SKM-1 (cell line): ENCODE results near the gene SUCLG2.

Experiments used
- DNase-seq: peaks from one replicate; lab custom pipeline; 2025; ENCODE audit not compliant: unreplicated experiment; lab: John Stamatoyannopoulos, UW

The SUCLG2 gene

GRCh38 chr3:67461667-67462142 lies 192.7 kb downstream of the SUCLG2 start:
- DNase-seq: no peak

- no peak for DNase-seq
Observed at GRCh38 chr3:67460841-67461510, 193.4 kb downstream of the SUCLG2 start.

- DNase-seq: no peak
Observed at GRCh38 chr3:67459796-67460195, 194.6 kb downstream of the SUCLG2 start.

DNA sequence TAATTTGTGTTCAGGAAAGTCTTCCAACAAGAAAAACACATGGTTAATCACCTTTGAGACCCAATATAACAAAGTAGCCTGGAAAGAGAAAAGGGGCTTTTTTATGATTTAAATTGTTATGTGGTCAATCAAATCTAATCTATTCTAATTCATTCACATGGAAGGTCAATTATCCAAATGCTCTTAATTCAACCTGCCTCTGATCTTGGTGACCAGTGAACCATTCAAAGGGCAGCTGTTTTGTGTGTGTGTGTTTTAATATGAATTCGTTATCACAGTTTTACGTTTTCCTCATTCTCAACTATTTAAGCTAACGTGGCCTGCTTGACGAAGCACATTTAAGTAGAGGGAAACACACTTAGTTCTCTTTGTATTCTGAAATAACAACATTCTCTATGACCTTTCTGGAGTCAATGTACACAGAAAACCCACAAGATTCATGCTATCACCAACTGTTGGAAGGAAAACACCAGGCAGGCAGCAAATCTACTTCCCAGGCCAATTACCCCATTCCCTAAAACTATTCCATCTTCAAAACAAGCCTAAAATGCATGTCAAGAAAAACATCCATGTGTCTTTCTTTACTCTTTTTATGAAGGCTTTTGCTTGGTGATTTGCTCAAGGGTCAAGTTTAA lies 195.4 kb downstream of the SUCLG2 start:
- DNase-seq: no peak

DNA sequence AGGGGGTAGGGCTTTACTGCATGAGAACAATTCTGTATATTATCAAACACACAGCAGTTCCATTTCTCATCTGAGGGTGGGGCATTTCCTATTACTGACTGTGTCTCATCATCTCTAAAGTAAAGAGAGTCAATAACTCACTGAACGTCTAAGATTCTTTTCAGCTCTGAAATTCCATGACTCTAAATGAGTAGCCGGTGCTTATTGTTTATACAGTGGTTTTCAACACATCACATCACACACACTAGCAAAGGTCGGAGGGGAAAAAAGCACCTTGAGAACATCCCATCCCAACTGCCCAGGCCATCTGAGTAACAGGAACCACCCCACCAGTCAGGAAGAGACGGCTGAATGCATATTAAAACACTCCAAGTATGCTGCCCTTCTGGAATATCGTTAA lies 196.0 kb downstream of the SUCLG2 start:
- DNase-seq: no peak

DNA sequence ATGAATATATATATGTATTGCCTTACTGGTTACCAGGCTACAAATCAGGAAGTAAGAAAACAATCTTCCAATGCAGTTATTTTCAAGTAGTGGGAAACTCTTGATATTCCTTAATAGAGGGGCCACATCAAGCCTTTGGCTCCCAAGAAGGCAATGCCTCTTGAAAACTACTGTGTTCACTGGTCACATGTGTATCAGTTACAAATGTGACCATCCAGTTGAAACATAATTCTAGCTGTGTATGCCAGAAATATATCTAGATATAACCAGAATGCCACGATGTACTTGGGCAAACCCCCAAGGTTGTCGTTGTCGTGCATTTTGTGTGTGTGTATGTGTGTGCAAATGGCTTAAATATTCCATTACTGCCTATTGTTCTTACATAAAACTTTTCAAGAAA lies 200.8 kb downstream of the SUCLG2 start:
- DNase-seq: no peak

DNA sequence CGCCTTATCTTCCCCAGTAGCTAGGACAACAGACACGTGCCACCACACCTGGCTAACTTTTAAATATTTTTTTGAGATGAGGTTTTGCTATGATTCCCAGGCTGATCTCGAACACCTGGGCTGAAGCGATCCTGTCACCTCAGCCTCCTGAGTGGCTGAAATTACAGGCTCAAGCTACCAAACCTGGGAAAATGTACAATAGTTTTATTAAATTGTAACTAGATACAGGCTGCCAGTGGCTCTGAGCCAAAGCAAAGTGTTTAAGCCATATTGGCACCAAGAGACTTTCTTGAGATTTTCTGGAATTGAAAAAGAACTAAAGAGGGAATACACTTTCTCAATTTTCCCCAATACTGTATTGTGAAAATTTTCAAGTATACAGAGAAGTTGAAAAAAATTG lies 204.3 kb downstream of the SUCLG2 start:
- DNase-seq: no peak

GRCh38 chr3:67447393-67447792 lies 207.0 kb downstream of the SUCLG2 start:
- no peak for DNase-seq

DNA sequence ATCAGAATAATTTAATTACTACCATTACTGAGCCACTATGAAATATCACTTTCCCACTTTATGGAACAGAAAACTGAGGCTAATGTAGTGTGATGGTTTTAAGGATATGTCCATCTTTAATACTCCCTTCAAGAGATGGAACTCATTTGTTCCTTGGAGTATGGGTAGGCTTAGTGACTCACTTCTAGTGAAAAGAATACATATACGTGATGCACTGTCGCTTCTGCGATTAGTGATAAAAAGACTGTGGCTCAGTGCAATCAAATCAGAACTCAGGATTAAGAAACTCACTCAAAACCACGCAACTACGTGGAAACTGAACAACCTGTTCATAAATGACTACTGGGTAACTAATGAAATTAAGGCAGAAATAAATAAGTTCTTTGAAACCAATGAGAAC lies 216.6 kb downstream of the SUCLG2 start:
- no peak for DNase-seq

- no peak for DNase-seq
Observed at GRCh38 chr3:67437090-67437489, 217.3 kb downstream of the SUCLG2 start.

GRCh38 chr3:67433109-67433508 lies 221.3 kb downstream of the SUCLG2 start:
- DNase-seq: no peak

DNA sequence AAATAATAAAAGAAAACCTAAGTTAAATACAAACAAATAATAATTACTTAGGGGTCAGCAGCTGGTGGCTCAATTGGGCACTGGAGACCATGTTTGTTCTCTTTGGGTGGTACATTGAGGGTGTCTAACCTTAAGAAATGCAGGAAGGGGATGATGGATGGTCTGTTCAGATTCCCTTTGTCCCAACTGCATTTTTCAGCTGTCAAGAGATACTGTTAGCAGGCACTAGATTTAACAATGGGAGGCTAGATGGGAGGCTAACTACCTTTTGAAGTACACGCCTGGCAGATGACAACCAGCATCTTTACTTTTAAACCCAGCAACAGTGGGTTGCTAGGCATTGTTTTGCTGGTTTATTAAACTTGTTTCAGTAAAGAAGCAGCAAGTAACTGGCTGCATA lies 222.5 kb downstream of the SUCLG2 start:
- DNase-seq: no peak

GRCh38 chr3:67423722-67424121 lies 230.7 kb downstream of the SUCLG2 start:
- no peak for DNase-seq

DNA sequence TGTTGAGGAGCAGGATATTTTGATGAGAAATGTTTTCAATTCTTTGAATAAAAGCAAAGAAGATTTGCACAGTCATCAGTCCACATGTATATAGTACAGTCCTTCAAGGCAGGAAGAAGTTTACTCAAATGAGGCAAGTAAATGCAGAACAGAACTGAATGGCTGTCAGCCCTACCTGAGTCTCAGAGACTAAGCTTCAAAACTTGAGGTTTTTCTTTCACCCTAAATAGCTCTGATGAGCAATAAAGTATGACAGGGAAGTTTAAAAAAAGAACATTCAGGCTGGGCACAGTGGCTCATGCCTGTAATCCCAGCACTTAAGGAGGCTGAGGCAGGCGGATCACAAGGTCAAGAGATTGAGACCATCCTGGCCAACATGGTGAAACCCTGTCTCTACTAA lies 232.5 kb downstream of the SUCLG2 start:
- no peak for DNase-seq

DNA sequence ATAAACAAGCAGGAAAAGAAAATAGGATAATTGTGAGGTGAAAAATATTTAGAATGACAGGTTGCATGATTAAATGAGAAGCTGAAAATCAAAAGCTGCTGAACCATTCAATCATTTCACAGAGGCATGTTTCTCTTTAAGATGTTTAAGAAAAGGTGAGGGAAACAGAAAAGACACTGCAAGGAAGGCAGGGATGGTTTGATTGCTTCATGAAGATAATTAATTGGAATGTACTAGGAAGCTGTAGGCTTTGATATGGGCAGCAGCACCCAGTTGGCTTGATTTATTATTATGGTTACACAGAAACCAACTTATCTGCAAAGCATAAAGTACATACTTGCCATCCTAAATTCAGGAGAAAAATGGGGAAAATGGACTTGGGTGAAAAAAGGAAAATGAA lies 234.6 kb downstream of the SUCLG2 start:
- DNase-seq: no peak

DNA sequence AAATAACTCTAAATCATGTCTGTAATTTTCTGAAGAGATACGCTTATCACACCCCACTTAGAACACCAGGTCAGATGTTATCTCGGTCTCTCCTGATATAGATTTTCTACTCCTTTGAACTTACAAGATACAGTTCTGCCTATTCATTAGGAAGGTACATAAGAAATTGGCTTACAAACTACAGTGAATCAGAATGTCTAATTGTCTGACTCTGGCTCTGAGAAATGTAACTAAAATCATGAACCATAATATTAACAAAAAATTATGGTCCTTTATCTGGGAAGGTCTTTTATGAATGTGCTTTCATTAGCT lies 235.2 kb downstream of the SUCLG2 start:
- no peak for DNase-seq

DNA sequence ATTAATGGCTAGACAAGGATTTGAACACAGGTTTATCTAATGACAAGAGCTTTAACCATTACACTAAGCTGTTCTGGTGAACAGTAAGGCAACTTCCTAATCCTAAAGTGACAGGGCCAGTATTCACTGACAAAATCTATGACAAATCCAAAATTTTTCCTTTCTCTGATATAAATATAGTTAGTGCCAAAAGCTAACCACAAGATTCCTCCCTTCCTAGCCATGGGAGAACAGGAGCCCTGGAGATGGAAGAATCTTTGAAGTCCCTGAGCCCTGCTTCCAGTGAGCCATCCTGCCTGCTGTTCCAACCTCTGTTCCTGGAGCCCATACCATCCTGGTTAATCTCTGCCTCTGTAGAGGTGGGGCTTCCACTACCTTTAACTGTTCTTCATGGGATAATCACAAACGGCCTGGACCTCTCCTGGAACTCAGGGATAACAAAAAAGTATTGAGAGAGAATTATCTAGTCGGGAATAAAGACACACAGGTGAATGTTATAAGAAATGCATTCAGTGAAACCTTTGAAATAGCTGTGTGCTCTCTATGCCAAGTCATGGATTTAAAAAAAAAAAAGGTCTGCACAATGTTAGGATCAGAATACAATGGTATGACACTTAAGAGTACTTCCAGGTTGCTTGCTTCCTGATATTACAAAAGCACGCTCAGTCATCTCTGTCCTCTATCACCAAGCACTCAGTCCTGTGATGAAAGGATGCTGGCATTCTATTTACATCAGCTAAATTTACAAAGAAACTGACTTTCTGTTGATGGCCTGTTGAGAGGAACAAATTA lies 235.8 kb downstream of the SUCLG2 start:
- no peak for DNase-seq

DNA sequence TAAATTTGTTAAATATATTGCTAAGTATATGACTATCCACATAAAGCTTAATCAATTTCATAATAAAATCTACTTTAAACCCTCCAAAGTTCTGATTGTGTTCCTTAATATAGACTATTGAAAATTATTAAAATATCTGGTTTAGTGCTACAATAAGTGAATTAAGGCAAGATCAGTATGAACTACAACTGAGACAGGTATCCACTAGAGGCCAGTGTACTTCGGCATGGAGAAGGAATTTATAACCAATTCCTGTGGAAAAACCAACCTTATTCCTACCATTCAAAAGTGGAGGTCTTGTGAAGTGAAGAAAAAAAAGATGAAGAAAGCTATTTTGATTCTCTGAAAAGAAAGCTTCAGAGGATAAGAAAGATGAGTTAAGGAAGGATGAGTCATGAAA lies 237.7 kb downstream of the SUCLG2 start:
- DNase-seq: no peak

GRCh38 chr3:67415511-67415910 lies 238.9 kb downstream of the SUCLG2 start:
- DNase-seq: no peak

- DNase-seq: no peak
Observed at GRCh38 chr3:67414740-67415139, 239.7 kb downstream of the SUCLG2 start.

DNA sequence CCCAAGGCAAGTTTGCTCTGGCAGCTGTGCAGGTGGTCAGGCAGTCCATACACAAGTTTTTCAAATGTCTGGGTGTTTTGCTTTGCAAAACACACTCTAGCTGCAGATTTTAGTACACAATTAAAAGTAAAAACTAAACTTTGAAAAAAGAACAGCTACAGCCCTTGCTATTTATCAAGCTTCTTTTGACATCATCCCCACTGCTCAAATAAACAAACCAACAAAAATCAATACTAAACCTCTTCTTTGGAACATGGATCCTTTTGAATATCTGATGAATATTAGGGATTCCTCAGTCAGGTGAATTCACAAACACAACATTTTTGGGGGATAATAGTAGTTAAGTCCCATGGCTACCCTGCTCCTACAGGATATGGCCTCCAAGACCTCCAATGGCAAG lies 249.2 kb downstream of the SUCLG2 start:
- no peak for DNase-seq

GRCh38 chr3:67402873-67403272 lies 251.5 kb downstream of the SUCLG2 start:
- DNase-seq: no peak
